HG02884 (cell line): ENCODE data around the gene DNAAF8.

Experiments used
- ATAC-seq: cut with Tn5 transposase; IDR thresholded peaks from one replicate; pipeline ENCODE4 v1.9.1; 2021; ENCODE audit warnings: mild to moderate bottlenecking, moderate library complexity; ENCODE audit not compliant: unreplicated experiment

Gene DNAAF8

GRCh38 chr16:4734063-4734729 is at the start of gene DNAAF8, which contains the start of gene ANKS3:
TSS of gene DNAAF8 (plus strand) at chr16:4734537. CDS start at chr16:4736515, 1,978 bp downstream.
TSS of gene ANKS3 (minus strand) at chr16:4734271. CDS start at chr16:4730149, 4,122 bp downstream.
- peak; percentile 68 for ATAC-seq

- no peak for ATAC-seq
Measured at GRCh38 chr16:4684763-4685162, 49.6 kb upstream of the DNAAF8 start.

- no peak for ATAC-seq
Measured at GRCh38 chr16:4685292-4685691, 49.0 kb upstream of the DNAAF8 start.

- ATAC-seq, result no peak
Measured at GRCh38 chr16:4685776-4686496, 48.4 kb upstream of the DNAAF8 start.

GRCh38 chr16:4686497-4687210 is 47.7 kb upstream of the DNAAF8 start:
- no peak for ATAC-seq

- ATAC-seq, result no peak
Measured at GRCh38 chr16:4687416-4687815, 46.9 kb upstream of the DNAAF8 start.

- no peak for ATAC-seq
Measured at GRCh38 chr16:4687946-4688673, 46.2 kb upstream of the DNAAF8 start.

- ATAC-seq, result no peak
Measured at GRCh38 chr16:4688674-4689045, 45.7 kb upstream of the DNAAF8 start.

GRCh38 chr16:4689091-4689671 is 45.2 kb upstream of the DNAAF8 start:
- no peak for ATAC-seq

GRCh38 chr16:4689864-4690704 is 44.3 kb upstream of the DNAAF8 start:
- no peak for ATAC-seq

GRCh38 chr16:4690946-4691665 is 43.2 kb upstream of the DNAAF8 start:
- no peak for ATAC-seq

- no peak for ATAC-seq
Measured at GRCh38 chr16:4691666-4692412, 42.5 kb upstream of the DNAAF8 start.

GRCh38 chr16:4692460-4693295 is 41.7 kb upstream of the DNAAF8 start:
- peak; percentile 7 for ATAC-seq

GRCh38 chr16:4693296-4693955 is 40.9 kb upstream of the DNAAF8 start, which contains the start of gene NUDT16L1:
TSS of gene NUDT16L1 (plus strand) at chr16:4693562. CDS start at chr16:4693727, 165 bp downstream.
- peak; percentile 92 for ATAC-seq

- ATAC-seq, result peak; percentile 4
Measured at GRCh38 chr16:4693956-4694641, 40.2 kb upstream of the DNAAF8 start.
